ENCODE results near the gene GPATCH2L.

DNA sequence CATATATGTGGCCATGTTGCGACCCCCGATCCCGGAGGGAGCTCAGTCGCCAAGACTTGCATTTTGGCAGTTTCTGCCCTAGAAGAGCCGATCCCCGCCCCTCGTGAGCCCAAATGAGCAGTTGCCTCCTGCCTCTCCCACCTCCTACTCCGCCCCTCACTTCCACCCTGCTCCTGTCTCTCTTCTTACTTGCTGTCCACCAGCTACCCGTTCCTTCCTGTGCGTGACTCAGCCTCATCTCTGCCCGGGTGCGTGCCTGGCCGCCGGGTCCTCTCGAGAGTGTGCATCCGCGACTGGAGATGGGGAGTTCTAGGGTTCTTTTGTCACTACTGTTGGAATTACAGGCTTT lies 585 bp downstream of the GPATCH2L start:
- TF ChIP-seq, protein P1, sequence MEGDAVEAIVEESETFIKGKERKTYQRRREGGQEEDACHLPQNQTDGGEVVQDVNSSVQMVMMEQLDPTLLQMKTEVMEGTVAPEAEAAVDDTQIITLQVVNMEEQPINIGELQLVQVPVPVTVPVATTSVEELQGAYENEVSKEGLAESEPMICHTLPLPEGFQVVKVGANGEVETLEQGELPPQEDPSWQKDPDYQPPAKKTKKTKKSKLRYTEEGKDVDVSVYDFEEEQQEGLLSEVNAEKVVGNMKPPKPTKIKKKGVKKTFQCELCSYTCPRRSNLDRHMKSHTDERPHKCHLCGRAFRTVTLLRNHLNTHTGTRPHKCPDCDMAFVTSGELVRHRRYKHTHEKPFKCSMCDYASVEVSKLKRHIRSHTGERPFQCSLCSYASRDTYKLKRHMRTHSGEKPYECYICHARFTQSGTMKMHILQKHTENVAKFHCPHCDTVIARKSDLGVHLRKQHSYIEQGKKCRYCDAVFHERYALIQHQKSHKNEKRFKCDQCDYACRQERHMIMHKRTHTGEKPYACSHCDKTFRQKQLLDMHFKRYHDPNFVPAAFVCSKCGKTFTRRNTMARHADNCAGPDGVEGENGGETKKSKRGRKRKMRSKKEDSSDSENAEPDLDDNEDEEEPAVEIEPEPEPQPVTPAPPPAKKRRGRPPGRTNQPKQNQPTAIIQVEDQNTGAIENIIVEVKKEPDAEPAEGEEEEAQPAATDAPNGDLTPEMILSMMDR (IDR thresholded peaks at IDR 0.05): no peak
- TF ChIP-seq POLR2A (IDR thresholded peaks at IDR 0.05): no peak
